SH-SY5Y (cell line): ENCODE results near the gene TOP3A.

Source experiments
- GATA2 ChIP-seq: IDR thresholded peaks from 2 replicates; pipeline ENCODE4 v1.6.1; 2011; ENCODE audit warnings: mild to moderate bottlenecking, low read depth, low read length
- GATA3 ChIP-seq: IDR thresholded peaks from 2 replicates; pipeline ENCODE4 v1.6.1; 2011; ENCODE audit warnings: low read depth, mild to moderate bottlenecking, low read length, moderate library complexity

GRCh38 chr17:18344021-18344420 is 29.2 kb upstream of the TOP3A start:
- TF ChIP-seq GATA2 = no peak
- no peak for TF ChIP-seq GATA3
